Left lung (tissue), 10 donors: Measurements from ENCODE around the gene EMILIN2. TPM values are rescaled to one million over a fixed set of nuclear protein-coding genes. Genes with fewer than 3 reads are reported as not detected.
"Not testable (repeated sequence)": the region's sequence is repeated elsewhere in the genome, so short reads cannot be mapped to it uniquely, and the experiment has no call there.

Experiments used
- ATAC-seq: fragments of 200-7000 bp; cut with Tn5 transposase; one replicate; pipeline ENCODE4 v1.9.1; 2020; ENCODE audit warnings: moderate library complexity
- DNase-seq, 4 donors: peaks; one replicate each; pipeline ENCODE4 v3.0.0-alpha.2; 2013 to 2020
- H3K27ac ChIP-seq, 2 donors: fragments of 200-600 bp; sonication (generic) in 1 of 2; one replicate each; pipeline versions ENCODE4 v1.5.0 to v1.8.0; 2020 to 2021
- H3K27me3 ChIP-seq, 2 donors: fragments of 200-600 bp; sonication (generic) in 1 of 2; one replicate each; pipeline versions ENCODE4 v1.5.0 to v1.8.0; 2020 to 2021
- H3K36me3 ChIP-seq, 2 donors: fragments of 200-600 bp; sonication (generic) in 1 of 2; one replicate each; pipeline versions ENCODE4 v1.5.0 to v1.8.0; 2020 to 2021
- H3K4me1 ChIP-seq, 2 donors: fragments of 200-600 bp; one replicate each; pipeline ENCODE4 v1.8.0; 2021
- H3K4me3 ChIP-seq, 2 donors: fragments of 200-600 bp; sonication (generic) in 1 of 2; one replicate each; pipeline versions ENCODE4 v1.5.0 to v1.8.0; 2020 to 2021; ENCODE audit warnings: mild to moderate bottlenecking in 1 of 2
- H3K9me3 ChIP-seq, 2 donors: fragments of 200-600 bp; sonication (generic) in 1 of 2; one replicate each; pipeline versions ENCODE4 v1.5.0 to v1.8.0; 2020 to 2021
- CTCF ChIP-seq, 2 donors: fragments of 200-600 bp; sonication (generic) in 1 of 2; IDR thresholded peaks; one replicate each; pipeline versions ENCODE4 v1.5.0 to v1.8.0; 2021; ENCODE audit warnings: antibody characterized with exemption in 2 of 2
- intact Hi-C, 2 donors: fragments of 100-400 bp; cut with DNase I; formaldehyde crosslinking; loops; one replicate each; pipeline versions ENCODE4 v1.11.2 to v1.14.2; 2022
- polyA plus RNA-seq, 6 donors: library from polyadenylated mRNA; unstranded; fragments of 120-200 nt; gene quantifications; one replicate each; pipeline ENCODE4 v1.2.1, GENCODE V29; 2013; ENCODE audit not compliant: insufficient read length in 6 of 6
- total RNA-seq, 2 donors: library from RNA; stranded (reverse); fragmentation: NEBNext Ultra II Directional; extraction: Animal tissue kit (Norgen Biotek cat#: 25700); gene quantifications; one replicate each; pipeline ENCODE4 v1.2.1, GENCODE V29; 2021
- donor health status: DM: no; HTN: yes; CAD: no.
- donor health status: DM: no; HTN: no; CAD: no.

The EMILIN2 gene
- total and polyA plus RNA-seq, 8 donors: 10.6 to 56.2 (median 15.1) TPM

GRCh38 chr18:2855560-2856350, 8.9 kb downstream of the EMILIN2 start:
- Histone ChIP-seq H3K4me3 (peak overlapping the region in 1 of 2 donors; percentile 4), H3K36me3 (peaks cover 0 to 22% of the 10 kb centered on the region in 2 donors), H3K9me3 (no peaks in the 10 kb centered on the region), H3K4me1 (peaks cover 8 to 60% of the 10 kb centered on the region in 2 donors), H3K27me3 (no peaks in the 10 kb centered on the region), H3K27ac (peak overlapping the region; percentile 39 to 86)
- no peak for DNase-seq
- no peak for ATAC-seq
- no peak for TF ChIP-seq CTCF (IDR thresholded peaks at IDR 0.05)
- intact Hi-C loops: no loop called here

GRCh38 chr18:2856547-2857170, 9.9 kb downstream of the EMILIN2 start:
- intact Hi-C loops: no loop called here
- DNase-seq: no peak
- Histone ChIP-seq H3K9me3 (no peaks in the 10 kb centered on the region), H3K27me3 (no peaks in the 10 kb centered on the region), H3K4me1 (peaks cover 8 to 60% of the 10 kb centered on the region in 2 donors), H3K4me3 (peak overlapping the region in 1 of 2 donors; percentile 4), H3K27ac (peak overlapping the region; percentile 39 to 86), H3K36me3 (peaks cover 0 to 22% of the 10 kb centered on the region in 2 donors)
- ATAC-seq: no peak
- TF ChIP-seq CTCF (IDR thresholded peaks at IDR 0.05): no peak

- peak; percentile 89 for ATAC-seq
- Histone ChIP-seq H3K27ac (peak overlapping the region; percentile 71 to 86), H3K36me3 (peaks cover 0 to 17% of the 10 kb centered on the region in 2 donors), H3K4me1 (peaks cover 8 to 60% of the 10 kb centered on the region in 2 donors), H3K9me3 (no peaks in the 10 kb centered on the region), H3K27me3 (no peaks in the 10 kb centered on the region), H3K4me3 (peak overlapping the region in 1 of 2 donors; percentile 4)
- intact Hi-C loops: no loop called here
- no peak for TF ChIP-seq CTCF (IDR thresholded peaks at IDR 0.05)
- peak in 3 of 4 donors; percentile 66 to 93 (median 85) for DNase-seq
Observed at GRCh38 chr18:2857491-2858131, 10.8 kb downstream of the EMILIN2 start.

- H3K27me3 ChIP-seq, H3K4me3 ChIP-seq, DNase-seq, H3K27ac ChIP-seq, H3K9me3 ChIP-seq, intact Hi-C loops, H3K36me3 ChIP-seq, ATAC-seq: not testable (repeated sequence)
- peaks cover 8 to 39% of the 10 kb centered on the region in 2 donors for H3K4me1 ChIP-seq
Observed at GRCh38 chr18:2860397-2860796, 13.6 kb downstream of the EMILIN2 start.

GRCh38 chr18:2863997-2864396, 17.2 kb downstream of the EMILIN2 start:
- H3K27me3 ChIP-seq, H3K4me3 ChIP-seq, ATAC-seq, DNase-seq, H3K36me3 ChIP-seq, H3K4me1 ChIP-seq, intact Hi-C loops, H3K9me3 ChIP-seq, H3K27ac ChIP-seq: not testable (repeated sequence)

GRCh38 chr18:2866465-2866864, 19.7 kb downstream of the EMILIN2 start:
- H3K36me3 ChIP-seq, H3K27me3 ChIP-seq, intact Hi-C loops, H3K27ac ChIP-seq, H3K4me3 ChIP-seq, DNase-seq, H3K4me1 ChIP-seq, ATAC-seq, H3K9me3 ChIP-seq: not testable (repeated sequence)
